ENCODE measurements around the gene DCTN2.

The DCTN2 gene

DNA sequence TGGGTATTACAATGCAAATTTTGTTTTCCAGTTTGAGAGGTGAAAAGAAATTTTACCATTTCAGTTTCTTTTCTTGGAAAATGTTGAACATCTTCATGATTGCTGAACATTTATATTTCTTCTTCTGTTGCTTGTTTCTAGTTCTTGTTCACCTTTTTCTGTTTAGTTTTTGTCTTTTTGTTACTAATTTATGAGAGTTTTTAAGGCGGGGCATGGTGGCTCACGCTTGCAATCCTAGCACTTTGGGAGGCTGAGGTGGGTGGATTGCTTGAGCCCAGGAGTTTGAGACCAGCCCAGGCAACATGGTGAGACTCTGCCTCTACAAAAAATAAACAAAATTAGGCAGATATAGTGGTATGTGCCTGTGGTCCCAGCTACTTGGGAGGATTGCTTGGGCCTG lies 13.5 kb upstream of the DCTN2 start:
- TF ChIP-seq, protein P1, sequence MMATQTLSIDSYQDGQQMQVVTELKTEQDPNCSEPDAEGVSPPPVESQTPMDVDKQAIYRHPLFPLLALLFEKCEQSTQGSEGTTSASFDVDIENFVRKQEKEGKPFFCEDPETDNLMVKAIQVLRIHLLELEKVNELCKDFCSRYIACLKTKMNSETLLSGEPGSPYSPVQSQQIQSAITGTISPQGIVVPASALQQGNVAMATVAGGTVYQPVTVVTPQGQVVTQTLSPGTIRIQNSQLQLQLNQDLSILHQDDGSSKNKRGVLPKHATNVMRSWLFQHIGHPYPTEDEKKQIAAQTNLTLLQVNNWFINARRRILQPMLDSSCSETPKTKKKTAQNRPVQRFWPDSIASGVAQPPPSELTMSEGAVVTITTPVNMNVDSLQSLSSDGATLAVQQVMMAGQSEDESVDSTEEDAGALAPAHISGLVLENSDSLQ (IDR thresholded peaks at IDR 0.05) = no peak
- no peak for TF ChIP-seq SP1 (IDR thresholded peaks at IDR 0.05)
- TF ChIP-seq FOXM1 (IDR thresholded peaks at IDR 0.05; ENCODE audit: borderline replicate concordance) = no peak
- no peak for TF ChIP-seq CTBP1 (IDR thresholded peaks at IDR 0.05; ENCODE audit: borderline replicate concordance)
- TF ChIP-seq L3MBTL2 (conservative IDR thresholded peaks at IDR 0.05) = no peak
- no peak for TF ChIP-seq HDGF (IDR thresholded peaks at IDR 0.05; ENCODE audit: borderline replicate concordance)
- TF ChIP-seq ARNT (IDR thresholded peaks at IDR 0.05) = no peak
- TF ChIP-seq ELF4 (IDR thresholded peaks at IDR 0.05) = no peak
- no peak for TF ChIP-seq ZNF384 (IDR thresholded peaks at IDR 0.05)
- TF ChIP-seq FOXK2 (IDR thresholded peaks at IDR 0.05) = no peak
- no peak for TF ChIP-seq SUZ12 (IDR thresholded peaks at IDR 0.05)
- TF ChIP-seq TARDBP (IDR thresholded peaks at IDR 0.05) = no peak
- TF ChIP-seq LEF1 (IDR thresholded peaks at IDR 0.05; ENCODE audit: borderline replicate concordance) = no peak
- no peak for TF ChIP-seq FOXA1 (IDR thresholded peaks at IDR 0.05)
- TF ChIP-seq NFRKB (IDR thresholded peaks at IDR 0.05) = no peak
- TF ChIP-seq BHLHE40 (IDR thresholded peaks at IDR 0.05; ENCODE audit: borderline replicate concordance) = no peak
- ChIA-PET POLR2A (no interaction called here), CTCF (no interaction called here)
- no peak for DNase-seq (ENCODE audit: extremely low spot score)

DNA sequence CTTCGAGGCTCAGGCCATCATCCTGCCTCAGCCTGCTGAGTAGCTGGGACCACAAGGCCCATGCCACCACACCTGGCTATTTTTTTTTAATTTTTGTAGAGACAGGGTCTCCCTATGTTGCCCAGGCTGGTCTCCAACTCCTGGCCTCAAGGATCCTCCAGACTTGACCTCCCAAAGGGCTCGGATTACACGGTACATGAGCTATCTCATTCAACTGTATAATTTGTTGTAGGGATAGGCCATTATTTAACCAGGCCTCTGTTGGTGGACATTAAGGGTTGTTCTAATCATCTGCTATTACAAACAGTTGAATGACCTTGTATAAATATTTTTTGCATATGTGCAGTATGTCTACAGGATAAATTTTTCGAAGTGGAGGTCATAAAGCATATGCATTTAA lies 11.9 kb upstream of the DCTN2 start:
- no peak for DNase-seq (ENCODE audit: extremely low spot score)
- ChIA-PET POLR2A (interaction anchor here (1.0 kb wide), 1 partner anchor 13 kb away, joined by 3 read pairs; no protein-coding TSS in a partner anchor), CTCF (interaction anchor here (0.5 kb wide), 1 partner anchor 98 kb away, joined by 3 read pairs; no protein-coding TSS in a partner anchor)
- TF ChIP-seq ELF4 (IDR thresholded peaks at IDR 0.05) = no peak
- no peak for TF ChIP-seq ZNF384 (IDR thresholded peaks at IDR 0.05)
- no peak for TF ChIP-seq ARNT (IDR thresholded peaks at IDR 0.05)

DNA sequence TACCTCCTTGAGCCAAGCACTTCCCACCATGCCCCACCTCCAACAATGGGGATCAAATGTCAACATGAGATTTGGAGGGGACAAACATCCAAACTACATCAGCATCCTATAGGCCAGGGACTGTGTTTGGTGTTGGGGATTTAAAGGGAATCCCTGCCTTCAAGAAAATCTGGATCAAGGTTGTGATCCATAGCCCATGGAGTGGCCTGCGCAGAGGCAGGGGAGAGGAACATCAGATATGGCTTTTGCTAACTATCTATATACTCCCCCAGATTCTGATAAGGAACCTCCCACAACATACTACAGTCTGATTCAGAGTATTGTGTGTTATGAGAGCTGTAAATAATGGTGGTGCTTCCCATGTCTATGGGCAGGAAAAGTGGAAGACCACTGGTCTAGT lies 7.9 kb upstream of the DCTN2 start:
- ChIA-PET POLR2A (no interaction called here), CTCF (no interaction called here)

DNA sequence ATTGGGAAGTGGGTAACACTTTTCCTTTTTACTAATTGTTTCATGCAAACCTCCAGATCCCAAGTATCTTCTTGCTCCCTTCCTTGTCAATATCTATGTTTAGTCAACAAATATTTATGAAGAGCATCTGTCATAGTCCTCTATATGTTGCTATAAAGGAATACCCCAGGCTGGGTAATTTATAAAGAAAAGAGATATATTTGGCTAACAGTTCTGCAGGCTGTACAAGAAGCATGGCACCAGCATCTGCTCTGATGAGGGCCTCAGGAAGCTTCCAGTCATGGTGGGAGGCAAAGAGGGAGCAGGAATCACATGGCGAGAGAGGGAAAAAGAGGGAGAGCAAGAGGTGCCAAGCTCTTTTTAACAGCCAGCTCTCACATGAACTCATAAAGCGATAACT lies 7.5 kb upstream of the DCTN2 start:
- ChIA-PET POLR2A (no interaction called here), CTCF (no interaction called here)
- TF ChIP-seq LEF1 (IDR thresholded peaks at IDR 0.05; ENCODE audit: borderline replicate concordance) = no peak
- TF ChIP-seq NFRKB (IDR thresholded peaks at IDR 0.05) = no peak
- TF ChIP-seq SP1 (IDR thresholded peaks at IDR 0.05) = no peak
- TF ChIP-seq, protein P1 (IDR thresholded peaks at IDR 0.05) = no peak
- no peak for TF ChIP-seq BHLHE40 (IDR thresholded peaks at IDR 0.05; ENCODE audit: borderline replicate concordance)
- no peak for TF ChIP-seq ARNT (IDR thresholded peaks at IDR 0.05)
- TF ChIP-seq HDGF (IDR thresholded peaks at IDR 0.05; ENCODE audit: borderline replicate concordance) = no peak
- TF ChIP-seq TARDBP (IDR thresholded peaks at IDR 0.05) = no peak
- no peak for TF ChIP-seq ELF4 (IDR thresholded peaks at IDR 0.05)
- no peak for TF ChIP-seq FOXA1 (IDR thresholded peaks at IDR 0.05)
- TF ChIP-seq CTBP1 (IDR thresholded peaks at IDR 0.05; ENCODE audit: borderline replicate concordance) = no peak
- TF ChIP-seq FOXK2 (IDR thresholded peaks at IDR 0.05) = no peak
- no peak for TF ChIP-seq FOXM1 (IDR thresholded peaks at IDR 0.05; ENCODE audit: borderline replicate concordance)
- no peak for TF ChIP-seq ZNF384 (IDR thresholded peaks at IDR 0.05)
- no peak for TF ChIP-seq SUZ12 (IDR thresholded peaks at IDR 0.05)
- TF ChIP-seq L3MBTL2 (conservative IDR thresholded peaks at IDR 0.05) = no peak
- no peak for DNase-seq (ENCODE audit: extremely low spot score)

More for the DNA sequence above, 7.9 kb upstream of the DCTN2 start:
- no peak for DNase-seq (ENCODE audit: extremely low spot score)
- TF ChIP-seq, protein P1 (IDR thresholded peaks at IDR 0.05) = no peak
- TF ChIP-seq NFRKB (IDR thresholded peaks at IDR 0.05) (no peak), ZNF384 (IDR thresholded peaks at IDR 0.05) (no peak), FOXM1 (IDR thresholded peaks at IDR 0.05; ENCODE audit: borderline replicate concordance) (no peak), BHLHE40 (IDR thresholded peaks at IDR 0.05; ENCODE audit: borderline replicate concordance) (no peak), FOXA1 (IDR thresholded peaks at IDR 0.05) (no peak), SP1 (IDR thresholded peaks at IDR 0.05) (no peak), HDGF (IDR thresholded peaks at IDR 0.05; ENCODE audit: borderline replicate concordance) (no peak), FOXK2 (IDR thresholded peaks at IDR 0.05) (no peak)

DNA sequence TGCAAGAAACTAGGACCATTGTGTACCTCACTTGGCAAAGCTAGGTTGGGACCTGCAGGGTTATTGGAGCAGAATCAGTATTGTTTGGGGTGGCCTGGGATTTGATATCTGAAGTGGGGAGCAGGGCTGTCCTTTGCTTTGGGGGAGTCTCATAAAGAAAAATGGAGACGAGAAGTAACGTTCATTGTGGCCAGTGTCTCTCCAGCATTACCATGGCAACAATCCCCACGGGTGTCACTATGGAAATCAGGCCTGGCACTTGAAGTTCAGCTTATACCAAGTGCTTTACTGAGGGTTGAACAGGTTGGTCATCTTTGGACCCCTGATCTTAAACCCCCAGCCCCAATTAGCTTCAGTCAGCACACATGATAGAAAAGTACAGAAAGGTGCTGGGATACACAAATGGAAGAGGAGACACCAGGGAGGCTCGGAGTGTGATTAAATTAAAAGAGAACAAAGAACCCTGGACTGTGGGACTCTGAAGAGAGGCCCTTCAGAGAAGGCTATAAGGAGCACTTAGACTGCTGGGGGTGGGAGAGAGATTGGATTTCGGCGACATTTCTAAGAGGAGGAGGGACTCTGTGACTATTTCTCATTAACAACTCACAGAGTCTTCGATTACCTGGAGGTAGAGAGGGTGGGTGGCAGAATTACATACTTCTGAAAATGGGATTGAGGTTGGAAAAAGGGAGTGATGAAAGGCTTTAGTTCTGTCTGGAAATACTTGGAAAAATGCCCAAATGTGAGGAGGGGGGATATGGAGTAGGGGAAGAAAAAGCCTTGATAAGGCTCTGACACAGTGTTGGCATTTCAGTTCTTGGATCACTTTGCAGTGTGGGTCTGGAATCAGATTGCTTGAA lies 6.6 kb upstream of the DCTN2 start:
- DNase-seq (ENCODE audit: extremely low spot score) = no peak

More for the DNA sequence above, 6.6 kb upstream of the DCTN2 start:
- POLR2A ChIA-PET = interaction anchor here (1.3 to 2.0 kb wide), 2 partner anchors 33 to 38 kb away, joined by 3 to 4 read pairs; partner anchors contain the start of genes DDIT3 and PIP4K2C
- CTCF ChIA-PET = no interaction called here
- TF ChIP-seq, protein P1 (IDR thresholded peaks at IDR 0.05) = no peak
- TF ChIP-seq SUZ12 (IDR thresholded peaks at IDR 0.05) (no peak), CTBP1 (IDR thresholded peaks at IDR 0.05; ENCODE audit: borderline replicate concordance) (no peak), ZNF384 (IDR thresholded peaks at IDR 0.05) (no peak), NFRKB (IDR thresholded peaks at IDR 0.05) (no peak), FOXA1 (IDR thresholded peaks at IDR 0.05) (no peak), TARDBP (IDR thresholded peaks at IDR 0.05) (no peak), BHLHE40 (IDR thresholded peaks at IDR 0.05; ENCODE audit: borderline replicate concordance) (no peak), L3MBTL2 (conservative IDR thresholded peaks at IDR 0.05) (no peak), FOXM1 (IDR thresholded peaks at IDR 0.05; ENCODE audit: borderline replicate concordance) (no peak), LEF1 (IDR thresholded peaks at IDR 0.05; ENCODE audit: borderline replicate concordance) (no peak), ARNT (IDR thresholded peaks at IDR 0.05) (no peak)
